ACC112 (cell line): ENCODE data around the gene TMCO4.

Source experiments
- H2AFZ ChIP-seq: fragments of 200-600 bp; sonication (generic); one replicate; pipeline ENCODE4 v1.6.0; 2017; ENCODE audit warnings: antibody characterized with exemption, low read length; ENCODE audit not compliant: unreplicated experiment
- H3K27ac ChIP-seq: fragments of 200-600 bp; sonication (generic); 2 replicates; pipeline ENCODE4 v1.5.1; 2014; ENCODE audit warnings: low read depth, mild to moderate bottlenecking, antibody characterized with exemption, low read length, moderate library complexity
- H3K27me3 ChIP-seq: fragments of 200-600 bp; sonication (generic); 2 replicates; pipeline ENCODE4 v1.6.1; 2014; ENCODE audit warnings: mild to moderate bottlenecking, antibody characterized with exemption, low read length, moderate library complexity, mixed read lengths; ENCODE audit not compliant: insufficient read depth
- H3K36me3 ChIP-seq: fragments of 200-600 bp; sonication (generic); 2 replicates; pipeline ENCODE4 v1.6.1; 2016; ENCODE audit warnings: mild to moderate bottlenecking, antibody characterized with exemption, low read length, moderate library complexity, mixed read lengths; ENCODE audit not compliant: insufficient read depth
- H3K4me1 ChIP-seq: fragments of 200-600 bp; sonication (generic); one replicate; pipeline ENCODE4 v1.6.1; 2016; ENCODE audit warnings: low read length, mixed read lengths; ENCODE audit not compliant: insufficient read depth, unreplicated experiment, control insufficient read depth
- H3K4me3 ChIP-seq: fragments of 200-600 bp; sonication (generic); 2 replicates; pipeline ENCODE4 v1.5.1; 2014; ENCODE audit warnings: mild to moderate bottlenecking, low read depth, low read length
- H3K79me2 ChIP-seq: fragments of 200-600 bp; sonication (generic); one replicate; pipeline ENCODE4 v1.6.0; 2016; ENCODE audit warnings: low read length; ENCODE audit not compliant: control insufficient read depth, unreplicated experiment, insufficient read depth

Gene TMCO4

GRCh38 chr1:19656780-19657466 is 142.8 kb downstream of the TMCO4 start:
- Histone ChIP-seq H3K27ac (no peak overlapping the region), H3K4me3 (no peak overlapping the region), H3K79me2 (peaks cover 3% of the 10 kb centered on the region), H2AFZ (no peak overlapping the region), H3K27me3 (no peaks in the 10 kb centered on the region), H3K36me3 (no peaks in the 10 kb centered on the region), H3K4me1 (peaks cover 26% of the 10 kb centered on the region)

DNA sequence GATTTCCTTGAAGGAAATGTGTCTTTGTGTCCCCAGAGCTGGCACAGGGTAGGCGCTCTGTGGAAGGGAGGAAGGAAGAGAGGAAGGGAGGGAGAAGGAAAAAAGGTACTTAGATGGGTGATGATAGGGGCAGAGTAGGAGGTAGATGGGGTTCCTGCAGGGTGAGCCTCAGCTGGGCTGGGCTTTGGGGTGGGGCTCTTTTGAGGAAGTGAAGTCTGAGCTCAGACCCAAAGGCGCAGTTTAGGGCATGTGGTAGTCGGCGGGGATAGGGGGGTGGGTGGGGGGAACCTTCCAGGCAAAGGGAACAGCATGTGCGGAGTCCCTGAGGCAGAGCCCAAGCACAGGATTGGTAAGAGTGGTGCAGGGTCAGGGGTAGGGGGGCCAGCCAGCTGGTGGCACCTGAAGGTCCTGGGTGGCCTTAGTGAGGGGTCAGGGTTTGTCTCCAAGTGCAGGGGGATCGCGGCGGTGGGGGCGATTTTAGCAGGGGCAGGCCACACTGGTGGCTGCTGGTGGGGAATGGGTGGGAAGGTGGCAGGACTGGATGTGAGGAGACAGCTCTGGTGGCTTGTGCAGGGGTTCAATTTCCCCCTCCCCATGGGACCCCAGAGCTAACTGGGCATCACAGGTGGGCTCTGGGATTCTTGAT is 143.5 kb downstream of the TMCO4 start:
- H3K4me3 ChIP-seq: no peak overlapping the region
- no peak overlapping the region for H3K27ac ChIP-seq
- H3K27me3 ChIP-seq: no peaks in the 10 kb centered on the region
- peaks cover 31% of the 10 kb centered on the region for H3K4me1 ChIP-seq
- H2AFZ ChIP-seq: no peak overlapping the region
- H3K36me3 ChIP-seq: no peaks in the 10 kb centered on the region
- H3K79me2 ChIP-seq: peaks cover 3% of the 10 kb centered on the region

GRCh38 chr1:19655718-19656080 is 144.0 kb downstream of the TMCO4 start:
- H3K36me3 ChIP-seq: no peaks in the 10 kb centered on the region
- H3K27me3 ChIP-seq: no peaks in the 10 kb centered on the region
- no peak overlapping the region for H3K27ac ChIP-seq
- peaks cover 36% of the 10 kb centered on the region for H3K4me1 ChIP-seq
- H3K79me2 ChIP-seq: peaks cover 3% of the 10 kb centered on the region
- H3K4me3 ChIP-seq: no peak overlapping the region
- no peak overlapping the region for H2AFZ ChIP-seq

DNA sequence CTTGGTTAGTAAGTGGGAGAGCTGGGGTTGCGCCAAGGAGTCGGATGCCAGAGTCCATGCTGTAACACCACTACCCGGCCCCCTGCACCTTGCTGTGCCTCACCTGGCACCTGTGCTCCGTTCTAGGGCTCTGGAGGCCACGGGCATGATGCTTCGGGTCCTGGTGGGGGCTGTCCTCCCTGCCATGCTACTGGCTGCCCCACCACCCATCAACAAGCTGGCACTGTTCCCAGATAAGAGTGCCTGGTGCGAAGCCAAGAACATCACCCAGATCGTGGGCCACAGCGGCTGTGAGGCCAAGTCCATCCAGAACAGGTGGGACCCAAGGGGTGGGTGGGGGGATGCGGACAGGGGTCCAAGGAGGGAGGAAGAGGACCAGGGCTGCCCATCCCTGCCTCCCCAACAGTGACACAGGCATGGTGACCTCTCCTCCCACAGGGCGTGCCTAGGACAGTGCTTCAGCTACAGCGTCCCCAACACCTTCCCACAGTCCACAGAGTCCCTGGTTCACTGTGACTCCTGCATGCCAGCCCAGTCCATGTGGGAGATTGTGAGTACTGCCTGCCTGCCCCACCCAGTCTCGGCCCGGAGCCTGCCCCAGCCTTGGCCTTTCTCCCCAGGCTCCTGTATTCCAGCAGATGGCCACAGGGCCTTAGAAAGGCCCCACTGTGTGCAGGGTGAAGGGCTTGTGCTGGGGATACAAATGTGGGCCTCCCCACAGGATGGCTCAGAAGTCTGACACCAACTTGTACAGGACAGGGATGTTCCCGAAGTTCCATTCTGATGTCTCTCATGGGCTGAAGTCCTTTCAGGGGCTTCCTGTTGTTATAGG is 144.6 kb downstream of the TMCO4 start:
- Histone ChIP-seq H3K36me3 (no peaks in the 10 kb centered on the region), H3K27me3 (no peaks in the 10 kb centered on the region), H2AFZ (no peak overlapping the region), H3K4me3 (no peak overlapping the region), H3K79me2 (peaks cover 7% of the 10 kb centered on the region), H3K4me1 (peaks cover 42% of the 10 kb centered on the region), H3K27ac (no peak overlapping the region)

DNA sequence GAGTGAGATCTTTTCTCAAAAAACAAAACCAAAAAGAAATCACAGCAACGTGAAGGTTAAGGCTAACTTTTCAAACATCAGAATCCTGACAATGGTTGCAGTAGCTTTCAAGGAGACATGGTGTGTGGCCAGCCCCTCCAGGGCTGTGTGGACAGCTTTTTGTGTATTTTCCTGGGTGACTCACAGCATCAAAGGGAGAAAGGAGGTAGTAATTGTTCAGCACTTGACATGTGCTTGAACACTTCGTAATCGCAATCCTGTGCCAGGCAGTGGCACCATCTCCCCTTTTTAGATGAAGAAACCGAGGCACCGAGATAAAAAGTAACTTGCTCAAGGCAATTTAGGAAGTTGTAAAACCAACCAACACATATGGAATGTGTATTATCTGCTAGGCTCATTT is 145.3 kb downstream of the TMCO4 start:
- H3K27ac ChIP-seq: no peak overlapping the region
- no peaks in the 10 kb centered on the region for H3K27me3 ChIP-seq
- H3K4me1 ChIP-seq: peaks cover 44% of the 10 kb centered on the region
- H2AFZ ChIP-seq: no peak overlapping the region
- no peak overlapping the region for H3K4me3 ChIP-seq
- H3K79me2 ChIP-seq: peaks cover 13% of the 10 kb centered on the region
- no peaks in the 10 kb centered on the region for H3K36me3 ChIP-seq

- Histone ChIP-seq H3K4me1 (peaks cover 50% of the 10 kb centered on the region), H3K27me3 (no peaks in the 10 kb centered on the region), H3K4me3 (no peak overlapping the region), H3K36me3 (no peaks in the 10 kb centered on the region), H3K79me2 (peaks cover 40% of the 10 kb centered on the region), H2AFZ (no peak overlapping the region), H3K27ac (peak overlapping the region; percentile 93)
Measured at GRCh38 chr1:19651141-19651737, 148.5 kb downstream of the TMCO4 start.

- Histone ChIP-seq H3K27ac (peak overlapping the region; percentile 93), H3K79me2 (peaks cover 46% of the 10 kb centered on the region), H3K36me3 (no peaks in the 10 kb centered on the region), H3K27me3 (no peaks in the 10 kb centered on the region), H2AFZ (no peak overlapping the region), H3K4me3 (no peak overlapping the region), H3K4me1 (peaks cover 57% of the 10 kb centered on the region)
Measured at GRCh38 chr1:19650416-19651140, 149.1 kb downstream of the TMCO4 start.

GRCh38 chr1:19648689-19649088 is 151.0 kb downstream of the TMCO4 start:
- no peaks in the 10 kb centered on the region for H3K27me3 ChIP-seq
- H3K36me3 ChIP-seq: no peaks in the 10 kb centered on the region
- H3K27ac ChIP-seq: no peak overlapping the region
- H3K79me2 ChIP-seq: peaks cover 53% of the 10 kb centered on the region
- H3K4me3 ChIP-seq: no peak overlapping the region
- peaks cover 46% of the 10 kb centered on the region for H3K4me1 ChIP-seq
- H2AFZ ChIP-seq: no peak overlapping the region

DNA sequence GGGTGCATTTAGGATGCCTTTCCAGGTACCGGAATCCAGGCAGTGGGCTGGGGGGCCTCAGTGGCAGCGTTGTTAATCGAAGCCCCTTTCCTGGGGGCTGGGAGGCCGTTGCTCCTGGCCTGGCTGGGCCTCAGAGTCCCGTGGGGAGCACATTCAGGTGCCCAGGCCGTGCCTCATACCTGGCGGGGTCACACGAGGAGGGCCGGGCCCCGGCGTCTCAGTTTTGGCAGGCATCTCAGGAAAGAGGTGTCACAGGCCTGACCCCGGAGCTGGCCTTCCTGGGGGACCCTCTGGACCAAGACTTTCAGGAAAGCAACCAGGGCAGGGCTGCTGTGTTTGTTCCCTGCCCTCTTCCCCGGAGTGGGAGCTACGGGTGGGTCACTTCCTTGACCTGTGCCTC is 151.5 kb downstream of the TMCO4 start:
- Histone ChIP-seq H3K79me2 (peaks cover 51% of the 10 kb centered on the region), H2AFZ (no peak overlapping the region), H3K4me1 (peaks cover 45% of the 10 kb centered on the region), H3K27me3 (no peaks in the 10 kb centered on the region), H3K27ac (no peak overlapping the region), H3K36me3 (no peaks in the 10 kb centered on the region), H3K4me3 (no peak overlapping the region)

DNA sequence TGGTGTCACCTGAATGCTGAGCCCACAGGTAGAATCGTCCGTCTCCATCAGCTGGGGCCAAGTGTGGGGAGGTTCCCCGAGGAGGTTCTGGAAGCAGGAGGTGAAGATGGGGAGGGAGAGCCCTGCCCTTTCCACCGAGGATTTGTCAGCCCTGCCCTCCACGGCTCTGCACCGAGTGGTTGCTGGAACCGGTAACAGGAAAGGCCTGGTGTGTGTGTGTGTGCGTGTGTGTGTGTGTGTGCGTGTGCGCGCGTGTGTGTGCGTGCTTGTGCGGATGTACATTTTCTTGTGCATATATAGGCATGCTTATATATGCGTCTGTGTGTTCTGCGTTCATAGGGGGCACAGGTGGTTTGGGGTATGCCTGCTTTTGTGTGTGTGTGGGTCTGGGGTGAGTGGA is 152.1 kb downstream of the TMCO4 start:
- H2AFZ ChIP-seq: no peak overlapping the region
- H3K36me3 ChIP-seq: no peaks in the 10 kb centered on the region
- H3K27me3 ChIP-seq: no peaks in the 10 kb centered on the region
- peaks cover 50% of the 10 kb centered on the region for H3K79me2 ChIP-seq
- H3K4me3 ChIP-seq: no peak overlapping the region
- no peak overlapping the region for H3K27ac ChIP-seq
- peaks cover 50% of the 10 kb centered on the region for H3K4me1 ChIP-seq
